Neural progenitor cell (in vitro differentiated cells): ENCODE results near the gene BLVRA. TPM values are rescaled to one million over a fixed set of nuclear protein-coding genes. Genes with fewer than 3 reads are reported as not detected.
A peak's percentile ranks its signal among the peaks of the same experiment; 100 is the strongest.

Experiments
- DNase-seq: peaks from one replicate; pipeline ENCODE4 v3.0.0-alpha.2; 2016; ENCODE audit warnings: low spot score
- H2AFZ ChIP-seq: fragments of 200-600 bp; sonication (generic); replicated peaks from 2 replicates; pipeline ENCODE4 v1.6.1; 2016; ENCODE audit warnings: antibody characterized with exemption
- H3F3A ChIP-seq: fragments of 200-600 bp; sonication (generic); 2 replicates; pipeline ENCODE4 v1.6.1; 2016; ENCODE audit warnings: antibody characterized with exemption, low read depth
- H3K27ac ChIP-seq: fragments of 200-600 bp; sonication (generic); 2 replicates; pipeline ENCODE4 v1.5.1; 2016; ENCODE audit warnings: mild to moderate bottlenecking
- H3K27me3 ChIP-seq: fragments of 200-600 bp; sonication (generic); 2 replicates; pipeline ENCODE4 v1.6.1; 2016; ENCODE audit warnings: mild to moderate bottlenecking, moderate library complexity
- H3K36me3 ChIP-seq: fragments of 200-600 bp; sonication (generic); 2 replicates; pipeline ENCODE4 v1.5.1; 2016
- H3K4me1 ChIP-seq: fragments of 200-600 bp; sonication (generic); 2 replicates; pipeline ENCODE4 v1.6.1; 2016; ENCODE audit warnings: mixed run types
- H3K4me2 ChIP-seq: fragments of 200-600 bp; sonication (generic); 2 replicates; pipeline ENCODE4 v1.6.1; 2016
- H3K4me3 ChIP-seq: fragments of 200-600 bp; sonication (generic); 2 replicates; pipeline ENCODE4 v1.5.1; 2016
- H3K79me2 ChIP-seq: fragments of 200-600 bp; sonication (generic); 2 replicates; pipeline ENCODE4 v1.6.1; 2016; ENCODE audit warnings: low read depth
- H3K9ac ChIP-seq: fragments of 200-600 bp; sonication (generic); 2 replicates; pipeline ENCODE4 v1.6.1; 2016
- H3K9me3 ChIP-seq: fragments of 200-600 bp; sonication (generic); 2 replicates; pipeline ENCODE4 v1.5.1; 2016; ENCODE audit warnings: low read depth
- H4K20me1 ChIP-seq: fragments of 200-600 bp; sonication (generic); 2 replicates; pipeline ENCODE4 v1.6.1; 2016; ENCODE audit warnings: low read depth
- H3K27ac Mint-ChIP-seq: 3 replicates; pipeline ENCODE4 v1.8.0; 2021; ENCODE audit warnings: mixed read lengths
- H3K27me3 Mint-ChIP-seq: 2 replicates; pipeline ENCODE4 v1.8.0; 2022; ENCODE audit warnings: low read depth, mild to moderate bottlenecking, inconsistent platforms, moderate library complexity, mixed read lengths; ENCODE audit not compliant: insufficient read depth
- H3K36me3 Mint-ChIP-seq: 3 replicates; pipeline ENCODE4 v1.8.0; 2021; ENCODE audit warnings: mixed read lengths
- H3K4me1 Mint-ChIP-seq: 3 replicates; pipeline ENCODE4 v1.8.0; 2021; ENCODE audit warnings: mixed read lengths
- H3K4me3 Mint-ChIP-seq: 3 replicates; pipeline ENCODE4 v1.8.0; 2021; ENCODE audit warnings: mild to moderate bottlenecking, moderate library complexity, mixed read lengths
- H3K9me3 Mint-ChIP-seq: 3 replicates; pipeline ENCODE4 v1.8.0; 2020; ENCODE audit warnings: mixed read lengths
- CTCF ChIP-seq: fragments of 200-600 bp; sonication (generic); IDR thresholded peaks from 2 replicates; pipeline ENCODE4 v1.5.1; 2017; ENCODE audit warnings: antibody characterized with exemption, mild to moderate bottlenecking
- EZH2 ChIP-seq: fragments of 200-600 bp; sonication (generic); IDR thresholded peaks from 2 replicates; pipeline ENCODE4 v1.6.1; 2017; ENCODE audit warnings: antibody characterized with exemption, mild to moderate bottlenecking, moderate library complexity
- EZH2phosphoT487 ChIP-seq: fragments of 200-600 bp; sonication (generic); IDR thresholded peaks from 2 replicates; pipeline ENCODE4 v1.6.1; 2017; ENCODE audit warnings: antibody characterized with exemption
- total RNA-seq: library from RNA; depleted of rRNA; stranded (reverse); fragments of >200 nt; gene quantifications from 2 replicates; pipeline ENCODE4 v1.2.3, GENCODE V29; 2015; ENCODE audit warnings: low replicate concordance

The BLVRA gene
- total RNA-seq, 1 donor from 2014 or later, result 27.9 TPM

- Histone ChIP-seq H2AFZ (peak overlapping the region; percentile 94), H3K9me3 (no peaks in the 10 kb centered on the region), H3K4me1 (peaks cover 7% of the 10 kb centered on the region), H3F3A (peaks cover 18% of the 10 kb centered on the region), H3K36me3 (no peaks in the 10 kb centered on the region), H3K27ac (no peak overlapping the region), H3K4me2 (peak overlapping the region; percentile 88), H3K4me3 (peak overlapping the region; percentile 73), H4K20me1 (peaks cover 4% of the 10 kb centered on the region), H3K9ac (no peak overlapping the region), H3K79me2 (peaks cover 5% of the 10 kb centered on the region), H3K27me3 (peaks cover 45% of the 10 kb centered on the region)
- Mint-ChIP-seq H3K4me1 (peaks cover 23% of the 10 kb centered on the region), H3K36me3 (no peaks in the 10 kb centered on the region), H3K4me3 (peak overlapping the region; percentile 89), H3K9me3 (no peaks in the 10 kb centered on the region), H3K27me3 (peaks cover 14% of the 10 kb centered on the region), H3K27ac (no peak overlapping the region)
- TF ChIP-seq EZH2phosphoT487 (no peak), EZH2 (no peak), CTCF (no peak)
- DNase-seq, result peak; percentile 74
Observed at GRCh38 chr7:43758822-43759683, 573 bp downstream of the BLVRA start.

- Histone ChIP-seq H3K9me3 (no peaks in the 10 kb centered on the region), H3K4me3 (no peak overlapping the region), H3K27me3 (peaks cover 45% of the 10 kb centered on the region), H3F3A (peaks cover 18% of the 10 kb centered on the region), H3K9ac (no peak overlapping the region), H3K79me2 (peaks cover 5% of the 10 kb centered on the region), H3K27ac (no peak overlapping the region), H3K4me1 (peaks cover 11% of the 10 kb centered on the region), H3K36me3 (no peaks in the 10 kb centered on the region), H3K4me2 (no peak overlapping the region), H2AFZ (no peak overlapping the region), H4K20me1 (peaks cover 4% of the 10 kb centered on the region)
- no peak for TF ChIP-seq CTCF
- no peak for TF ChIP-seq EZH2phosphoT487
- TF ChIP-seq EZH2, result no peak
- no peak for DNase-seq
- no peak overlapping the region for H3K27ac Mint-ChIP-seq
- no peaks in the 10 kb centered on the region for H3K9me3 Mint-ChIP-seq
- H3K4me3 Mint-ChIP-seq, result no peak overlapping the region
- H3K27me3 Mint-ChIP-seq, result peaks cover 12% of the 10 kb centered on the region
- H3K36me3 Mint-ChIP-seq, result no peaks in the 10 kb centered on the region
- H3K4me1 Mint-ChIP-seq, result peaks cover 27% of the 10 kb centered on the region
Observed at GRCh38 chr7:43760861-43761260, 2.4 kb downstream of the BLVRA start.

- H3K27me3 Mint-ChIP-seq, result peaks cover 12% of the 10 kb centered on the region
- Histone ChIP-seq H3K79me2 (peaks cover 5% of the 10 kb centered on the region), H3K4me2 (no peak overlapping the region), H3K27ac (no peak overlapping the region), H2AFZ (no peak overlapping the region), H3K36me3 (no peaks in the 10 kb centered on the region), H3K4me3 (no peak overlapping the region), H3K9me3 (no peaks in the 10 kb centered on the region), H3K27me3 (peaks cover 41% of the 10 kb centered on the region), H3F3A (peaks cover 18% of the 10 kb centered on the region), H3K9ac (no peak overlapping the region), H3K4me1 (peaks cover 11% of the 10 kb centered on the region), H4K20me1 (peaks cover 4% of the 10 kb centered on the region)
- TF ChIP-seq EZH2 (no peak), EZH2phosphoT487 (no peak), CTCF (no peak)
- DNase-seq, result no peak
- peaks cover 28% of the 10 kb centered on the region for H3K4me1 Mint-ChIP-seq
- H3K27ac Mint-ChIP-seq, result no peak overlapping the region
- no peaks in the 10 kb centered on the region for H3K36me3 Mint-ChIP-seq
- H3K9me3 Mint-ChIP-seq, result no peaks in the 10 kb centered on the region
- no peak overlapping the region for H3K4me3 Mint-ChIP-seq
Observed at GRCh38 chr7:43761382-43761781, 2.9 kb downstream of the BLVRA start.
